HG02759 (cell line): ENCODE measurements around the gene PLD2.

ENCODE experiments used
- ATAC-seq: cut with Tn5 transposase; IDR thresholded peaks from one replicate; pipeline ENCODE4 v1.9.1; 2021; ENCODE audit warnings: mild to moderate bottlenecking, moderate library complexity; ENCODE audit not compliant: unreplicated experiment

Gene PLD2

DNA sequence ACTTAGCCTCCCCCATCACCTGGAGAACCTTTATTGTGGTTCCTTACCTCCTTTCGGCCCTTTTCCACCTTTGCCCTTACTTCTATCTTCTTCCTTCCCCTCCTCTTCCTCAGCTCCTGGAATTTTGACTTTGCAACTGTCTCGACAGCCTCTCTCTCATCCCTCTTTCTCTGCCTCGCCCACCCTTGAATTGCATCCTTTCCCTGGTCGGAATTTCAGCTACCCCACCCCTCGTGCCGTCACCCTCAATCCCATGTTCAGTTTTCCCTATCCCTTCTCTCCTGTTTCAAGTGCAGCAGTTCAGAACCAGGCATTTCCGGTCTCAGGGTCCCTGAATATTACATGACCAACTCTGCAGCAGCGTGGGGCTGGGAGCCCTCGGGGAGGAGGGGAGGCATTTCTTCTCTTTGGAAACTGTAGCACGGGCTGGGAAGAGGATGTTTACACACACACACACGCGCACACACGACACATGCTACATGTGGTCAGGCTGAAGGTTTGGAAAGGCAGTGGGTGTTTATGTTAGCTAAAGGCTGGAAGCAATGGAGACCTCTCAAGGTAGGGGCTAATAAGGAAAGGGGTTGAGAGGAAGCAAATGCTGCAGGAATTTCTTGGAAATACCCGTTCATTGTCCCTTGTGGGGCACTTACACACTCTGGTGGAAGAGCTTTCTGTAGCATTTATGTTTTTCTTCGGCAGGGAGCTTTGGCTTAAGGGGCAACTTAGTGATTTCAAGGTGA, 27.2 kb downstream of the PLD2 start:
- ATAC-seq = no peak

DNA sequence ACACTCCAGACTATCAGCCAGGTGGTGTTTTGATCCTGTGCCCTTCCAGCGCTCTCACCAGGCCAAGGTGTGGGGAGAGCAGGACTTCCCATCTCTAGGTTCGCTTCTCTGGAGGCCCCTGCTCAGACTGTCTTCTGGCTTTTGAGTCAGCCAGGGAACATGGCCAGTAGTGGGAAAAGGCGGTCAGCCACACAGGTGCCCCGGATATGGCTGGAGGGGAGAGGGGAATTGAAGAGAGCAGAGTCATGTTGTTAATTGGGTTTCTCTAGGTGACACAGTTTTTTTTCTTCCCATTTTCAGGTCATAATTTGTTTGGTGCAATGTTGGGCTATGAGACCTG, 27.7 kb downstream of the PLD2 start:
- ATAC-seq = no peak

DNA sequence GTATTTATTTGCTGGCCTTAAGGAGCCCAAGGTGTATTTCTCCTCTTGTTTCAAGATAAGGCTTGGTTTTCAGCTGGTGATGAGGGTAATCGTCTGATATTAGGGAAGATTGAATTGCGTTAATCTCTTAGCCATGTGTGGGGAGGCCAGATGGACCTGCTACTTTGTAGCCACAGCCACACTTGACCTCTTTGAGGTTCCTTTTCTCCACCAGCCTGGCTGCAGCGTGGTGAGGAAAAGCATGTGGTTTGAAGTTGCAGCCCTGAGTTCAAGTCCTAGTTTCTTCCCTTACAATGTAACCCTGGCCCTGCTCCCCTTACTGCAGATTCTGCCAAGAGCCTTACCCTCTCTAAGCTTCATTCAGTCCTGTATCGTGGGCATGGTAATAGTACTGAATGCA, 29.3 kb downstream of the PLD2 start:
- ATAC-seq = no peak

DNA sequence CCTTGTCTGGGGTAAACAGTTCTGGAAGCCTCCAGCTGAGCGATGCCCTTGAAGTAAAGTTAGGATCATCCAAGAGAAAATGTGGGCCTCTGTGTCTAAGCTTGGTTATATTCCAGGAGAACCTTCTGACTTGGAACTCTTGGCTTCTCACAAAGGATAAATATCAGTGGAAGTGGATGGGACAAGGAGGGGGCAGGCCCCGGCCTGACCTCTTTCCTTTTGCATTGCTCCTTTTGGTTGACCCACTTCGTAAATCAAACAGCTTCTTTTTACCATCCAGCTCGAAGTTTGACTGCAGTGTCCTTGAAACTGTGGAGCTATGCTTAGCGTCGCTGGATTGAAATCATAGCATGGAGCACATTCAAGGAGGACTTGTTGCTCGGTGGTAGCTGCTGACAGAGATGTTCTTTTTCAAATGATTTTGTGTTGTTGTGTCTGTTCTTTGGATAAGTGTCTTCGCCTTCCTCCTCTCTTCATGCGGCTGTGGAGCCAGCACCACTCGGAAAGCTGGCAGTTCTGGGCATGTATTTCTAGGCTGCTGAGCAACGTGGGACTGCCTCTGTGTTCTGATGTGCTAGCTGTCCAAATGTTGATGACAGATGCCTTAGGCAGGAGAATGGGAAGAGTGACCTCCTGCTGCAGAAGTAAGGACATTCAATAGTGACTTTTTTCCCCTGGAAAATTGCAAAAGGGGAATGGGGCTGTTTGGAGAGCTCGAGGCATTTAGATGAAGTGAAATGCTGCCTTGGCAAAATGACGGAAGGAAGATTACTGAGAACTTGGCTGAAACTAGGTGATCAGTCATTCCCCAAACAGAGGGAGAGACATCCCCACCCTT, 30.7 kb downstream of the PLD2 start:
- no peak for ATAC-seq

DNA sequence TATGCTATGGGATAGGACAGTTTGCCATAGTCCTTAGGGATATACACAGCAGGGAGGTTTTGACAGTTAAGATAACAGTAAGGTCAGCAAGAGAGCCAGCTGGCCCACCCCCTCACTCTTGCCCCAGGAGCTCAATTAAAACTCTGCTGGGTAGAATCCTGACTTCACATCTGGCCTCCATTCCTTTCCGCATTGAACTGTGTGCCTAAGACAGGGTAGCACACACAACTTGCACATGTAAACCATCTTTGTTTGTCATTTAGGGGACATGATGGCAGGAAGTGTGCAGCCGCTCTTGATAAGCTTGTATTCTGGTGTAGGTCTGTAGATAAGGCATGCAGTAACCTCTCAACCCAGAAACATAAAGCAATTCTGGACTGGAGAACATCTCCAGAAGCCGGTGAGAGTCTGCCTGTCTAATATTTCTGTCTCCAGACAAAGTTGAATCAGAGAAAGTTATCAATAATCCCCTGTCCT, 31.4 kb downstream of the PLD2 start:
- no peak for ATAC-seq

DNA sequence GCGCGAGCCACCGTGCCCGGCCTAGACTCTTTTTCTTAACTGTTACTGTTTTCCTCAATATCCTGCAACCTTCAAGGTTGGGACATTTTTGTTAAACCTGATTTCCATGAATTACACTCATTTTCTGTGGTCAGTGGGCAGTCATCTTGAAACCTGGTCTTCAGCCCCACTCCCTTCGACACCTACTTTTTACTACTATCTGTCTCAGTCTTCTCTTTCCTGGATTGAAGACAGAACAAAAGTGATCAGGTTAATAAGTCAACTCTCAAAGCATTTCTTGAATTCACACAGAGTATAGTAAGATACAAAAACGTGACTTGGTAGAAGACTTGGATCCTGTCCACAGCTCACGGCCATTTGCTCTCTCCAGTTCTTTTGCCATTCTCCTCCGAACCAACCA, 32.3 kb downstream of the PLD2 start:
- no peak for ATAC-seq

DNA sequence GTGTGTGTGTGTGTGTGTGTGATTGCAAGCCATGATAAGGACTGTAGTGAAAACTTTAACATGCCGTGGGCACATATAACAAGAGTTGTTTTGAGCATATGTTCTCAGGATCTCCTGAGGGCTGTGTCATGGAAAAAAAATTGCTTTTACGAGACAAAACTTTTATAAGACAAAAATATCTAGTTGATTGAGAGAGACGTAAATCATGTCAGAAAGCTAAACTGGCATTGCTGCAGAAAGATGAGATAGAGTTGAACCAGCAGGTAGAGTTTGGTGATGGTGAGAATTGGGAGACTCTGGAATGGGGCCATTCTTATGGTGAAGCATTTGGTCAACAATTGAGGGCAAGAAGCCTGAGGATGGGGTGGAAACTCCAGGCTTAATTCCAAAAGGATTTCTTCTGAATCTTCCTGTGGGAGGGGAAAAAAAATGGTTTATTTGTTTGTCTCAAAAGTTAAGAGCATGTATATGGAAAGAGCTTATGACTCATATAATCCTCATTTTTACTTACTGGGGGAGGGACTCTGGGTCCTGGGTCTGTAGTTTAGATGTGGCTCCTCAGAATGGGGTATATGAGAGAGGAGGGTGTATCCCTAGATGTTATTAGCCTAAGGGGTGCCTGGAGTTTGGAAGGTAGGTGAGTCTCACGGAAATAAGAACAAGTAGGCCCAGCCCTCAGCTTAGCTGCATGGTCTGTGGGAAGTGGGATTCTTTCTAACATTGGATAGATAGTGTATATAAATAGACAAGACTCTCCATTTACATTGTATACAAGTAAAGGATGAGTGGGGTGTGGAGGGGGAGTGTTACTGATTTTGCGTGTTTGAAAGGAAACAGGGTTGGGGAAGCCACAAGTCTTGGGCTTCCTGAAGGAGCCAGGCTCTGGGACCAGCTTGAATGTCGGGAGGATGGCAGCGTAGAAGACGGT, 33.3 kb downstream of the PLD2 start:
- no peak for ATAC-seq

DNA sequence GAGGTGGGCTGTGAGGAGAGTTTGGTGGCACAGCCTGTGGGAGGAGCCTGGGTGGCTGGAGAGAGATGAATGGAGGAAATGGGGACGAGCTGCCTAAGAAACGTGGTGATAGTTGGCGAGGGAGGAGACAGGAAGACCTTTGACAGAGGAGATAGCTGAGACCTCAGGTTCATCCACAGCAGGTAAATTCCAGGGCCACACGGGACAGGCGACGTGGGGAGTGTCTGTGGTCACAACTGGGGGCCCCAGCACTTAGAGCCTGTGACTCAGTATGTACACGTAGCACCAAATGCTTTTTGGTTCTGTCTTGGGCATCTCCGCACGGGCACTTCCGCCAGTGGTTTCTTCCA, 33.9 kb downstream of the PLD2 start:
- ATAC-seq = no peak

DNA sequence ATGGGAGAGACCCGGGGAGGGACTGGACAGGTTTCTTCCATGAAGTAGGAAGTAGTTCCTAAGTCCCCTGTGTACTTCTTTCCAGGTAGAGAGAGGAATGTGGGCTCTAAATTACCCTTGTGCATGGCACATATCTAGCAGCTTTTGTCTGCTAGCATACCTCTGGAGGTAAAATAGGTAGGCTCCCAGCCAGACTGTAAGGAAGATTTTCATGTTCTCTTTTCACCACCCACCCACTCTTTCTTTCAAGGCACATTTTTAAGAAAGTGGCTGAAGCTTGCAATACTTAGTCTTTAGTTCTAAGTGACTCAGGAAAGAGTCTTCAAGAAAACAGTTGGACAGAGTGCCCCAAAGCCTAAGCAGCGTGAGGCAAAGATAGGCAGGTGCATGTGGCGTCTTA, 35.4 kb downstream of the PLD2 start:
- no peak for ATAC-seq

DNA sequence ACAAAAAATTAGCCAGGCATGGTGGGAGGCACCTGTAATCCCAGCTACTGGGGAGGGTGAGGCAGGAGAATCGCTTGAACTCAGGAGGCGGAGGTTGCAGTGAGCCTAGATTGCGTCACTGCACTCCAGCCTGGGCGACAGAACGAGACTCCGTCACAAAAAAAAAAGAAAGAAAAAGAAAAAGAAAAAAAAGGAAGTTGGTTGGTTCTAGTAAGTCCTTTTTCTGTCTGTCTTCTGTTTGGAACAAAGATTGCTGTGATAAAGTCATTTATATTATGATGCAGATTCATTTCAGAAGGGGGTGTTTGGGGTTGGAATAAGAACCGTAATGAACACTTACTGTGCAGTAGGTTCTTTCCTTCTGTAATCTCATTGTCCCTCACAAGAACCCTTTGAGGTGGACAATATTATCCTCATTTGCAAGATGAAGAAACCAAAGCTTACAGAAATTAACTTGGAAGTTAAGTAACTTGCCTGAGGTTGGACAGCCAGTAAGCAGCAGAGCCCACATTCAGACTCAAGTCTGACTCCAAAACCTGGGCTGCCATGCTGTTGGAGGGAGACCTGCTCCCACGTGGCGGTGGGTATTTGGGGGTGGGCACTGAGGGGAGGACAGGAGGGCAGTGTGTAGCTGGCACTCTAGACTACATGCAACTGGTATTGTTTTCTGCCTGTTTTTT, 36.5 kb downstream of the PLD2 start:
- ATAC-seq = no peak

DNA sequence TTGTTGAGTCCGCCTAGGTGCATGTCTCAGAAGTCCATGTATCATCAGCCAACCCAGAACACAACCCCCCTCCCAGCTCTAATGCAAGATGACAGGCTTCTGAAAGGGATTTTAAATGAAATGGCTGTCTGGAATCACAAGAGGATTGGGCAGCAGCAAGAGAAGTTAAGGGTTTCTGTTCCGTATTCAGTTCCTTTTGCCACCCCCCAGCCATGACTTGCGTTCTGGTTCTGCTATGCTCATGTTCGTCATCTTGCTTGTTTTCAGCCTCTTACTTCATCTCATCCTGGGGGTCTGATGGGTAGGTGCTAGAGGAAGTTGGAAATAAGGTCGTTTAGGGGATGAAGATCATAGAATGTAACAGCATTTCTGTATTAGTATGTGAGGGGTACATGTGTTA, 38.2 kb downstream of the PLD2 start:
- no peak for ATAC-seq

DNA sequence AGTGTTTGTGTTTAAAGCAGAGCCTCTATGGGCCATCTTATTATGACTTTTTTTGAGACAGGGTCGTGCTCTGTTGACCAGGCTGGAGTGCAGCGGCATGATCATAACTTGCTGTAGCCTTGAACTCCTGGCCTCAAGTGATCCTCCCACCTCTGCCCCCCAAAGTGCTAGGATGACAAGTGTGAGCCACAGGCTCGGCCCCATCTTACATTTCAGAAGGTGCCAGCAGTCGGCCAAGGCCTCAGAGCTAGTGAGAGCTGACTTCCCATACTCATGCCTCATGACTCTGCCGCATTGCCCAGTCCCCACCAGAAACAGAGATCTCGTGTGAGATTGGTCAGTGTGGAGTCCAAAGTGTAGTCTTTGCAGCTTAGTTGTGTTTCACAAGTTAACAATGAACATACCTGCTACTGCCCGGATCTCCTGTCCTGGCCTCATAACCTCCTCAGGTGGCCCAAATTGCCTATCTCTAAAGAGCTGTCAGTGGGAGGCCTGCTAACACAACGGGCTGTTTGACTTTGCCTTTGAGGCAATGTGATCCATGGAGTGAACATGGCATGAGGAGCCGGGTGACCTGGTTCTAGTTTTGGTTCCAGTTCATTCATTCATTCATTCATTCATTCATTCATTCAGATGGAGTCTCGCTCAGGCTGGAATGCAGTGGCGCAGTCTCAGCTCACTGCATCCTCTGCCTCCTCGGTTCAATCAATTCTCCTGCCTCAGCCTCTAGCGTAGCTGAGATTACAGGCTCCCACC, 39.9 kb downstream of the PLD2 start:
- no peak for ATAC-seq

DNA sequence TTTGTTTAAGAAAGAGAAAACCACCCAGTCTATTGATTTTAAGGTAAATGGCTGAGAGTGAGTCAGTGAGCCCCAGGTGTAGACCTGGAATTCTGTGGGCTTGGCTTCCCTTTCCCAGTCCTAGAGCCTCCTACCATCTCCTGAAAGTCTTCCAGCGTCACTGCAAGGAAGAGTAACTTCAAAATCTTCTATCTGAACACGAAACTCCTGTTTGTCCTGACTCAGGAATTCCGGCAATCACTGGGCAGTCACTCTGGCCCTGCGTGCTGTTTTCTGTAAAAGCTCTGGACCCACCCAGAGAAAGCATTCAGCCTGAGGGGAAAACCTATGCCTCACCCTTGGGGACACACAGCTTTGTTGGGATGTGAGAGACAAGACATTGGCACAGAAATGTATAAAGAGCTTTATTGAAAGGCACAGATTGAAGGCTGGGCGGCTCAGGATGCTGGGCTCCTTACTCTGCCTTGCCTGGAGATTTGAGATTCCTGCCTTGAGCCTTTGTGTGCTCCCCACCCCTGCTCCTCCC, 42.1 kb downstream of the PLD2 start:
- no peak for ATAC-seq

DNA sequence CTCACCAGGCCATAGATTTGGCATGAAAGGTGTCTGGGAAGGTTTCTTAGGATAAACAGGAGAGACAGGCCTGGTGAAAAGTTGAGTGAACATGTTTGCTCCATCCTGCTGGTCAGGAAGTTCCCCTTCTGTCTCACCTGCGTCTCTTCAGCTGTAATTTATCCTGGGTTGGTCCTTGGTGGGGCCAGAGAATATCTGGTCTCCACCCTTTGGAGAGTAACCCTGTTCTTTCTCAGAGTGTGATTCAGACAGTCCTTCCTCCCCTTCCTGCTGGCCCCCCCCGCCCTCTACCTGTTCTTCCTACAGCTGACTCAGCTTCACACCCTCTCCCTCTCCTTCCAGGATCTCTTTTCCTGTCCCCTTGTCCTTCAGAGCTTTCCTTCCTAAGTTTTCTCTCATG, 43.3 kb downstream of the PLD2 start:
- ATAC-seq = no peak

DNA sequence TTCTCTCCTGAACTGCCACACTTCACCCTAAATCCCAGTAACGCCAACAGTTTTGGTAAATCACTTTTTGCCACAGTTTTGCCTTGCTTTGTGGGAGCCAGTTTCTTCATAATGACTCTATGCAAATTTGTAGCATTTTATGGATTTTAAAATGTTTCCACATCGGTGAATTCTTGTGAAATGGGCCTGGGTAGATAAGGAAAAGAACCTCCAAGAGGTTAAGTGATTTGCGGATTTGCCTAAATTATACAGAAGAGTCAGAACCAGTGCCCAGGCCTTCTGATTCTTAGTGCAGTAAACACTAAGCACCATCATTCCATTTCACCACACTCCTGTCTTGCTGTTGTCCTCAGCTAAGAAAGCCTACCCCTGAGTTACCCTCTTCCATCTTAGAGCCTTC, 44.1 kb downstream of the PLD2 start:
- ATAC-seq = no peak

DNA sequence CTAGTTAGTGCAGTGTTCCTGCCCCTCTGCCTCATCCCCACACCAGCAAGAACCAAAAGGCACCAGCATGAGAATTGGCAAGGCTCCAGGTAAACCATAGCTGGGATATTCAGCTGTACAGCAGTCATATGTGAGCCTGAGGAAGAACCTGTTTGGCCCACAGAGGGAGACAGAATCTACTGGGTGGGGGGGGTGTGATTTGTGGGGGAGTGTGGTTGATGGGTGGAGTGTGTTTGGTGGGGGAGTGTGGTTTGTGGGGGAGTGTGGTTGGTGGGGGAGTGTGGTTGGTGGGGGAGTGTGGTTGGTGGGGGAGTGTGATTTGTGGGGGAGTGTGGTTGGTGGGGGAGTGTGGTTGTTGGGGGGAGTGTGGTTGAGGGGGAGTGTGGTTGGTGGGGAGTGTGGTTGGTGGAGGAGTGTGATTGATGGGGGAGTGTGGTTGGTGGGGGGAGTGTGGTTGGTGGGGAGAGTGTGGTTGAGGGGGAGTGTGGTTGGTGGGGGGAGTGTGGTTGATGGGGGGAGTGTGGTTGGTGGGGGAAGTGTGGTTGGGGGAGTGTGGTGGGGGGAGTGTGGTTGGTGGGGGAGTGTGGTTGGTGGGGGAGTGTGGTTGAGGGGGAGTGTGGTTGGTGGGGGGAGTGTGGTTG, 45.7 kb downstream of the PLD2 start:
- no peak for ATAC-seq

DNA sequence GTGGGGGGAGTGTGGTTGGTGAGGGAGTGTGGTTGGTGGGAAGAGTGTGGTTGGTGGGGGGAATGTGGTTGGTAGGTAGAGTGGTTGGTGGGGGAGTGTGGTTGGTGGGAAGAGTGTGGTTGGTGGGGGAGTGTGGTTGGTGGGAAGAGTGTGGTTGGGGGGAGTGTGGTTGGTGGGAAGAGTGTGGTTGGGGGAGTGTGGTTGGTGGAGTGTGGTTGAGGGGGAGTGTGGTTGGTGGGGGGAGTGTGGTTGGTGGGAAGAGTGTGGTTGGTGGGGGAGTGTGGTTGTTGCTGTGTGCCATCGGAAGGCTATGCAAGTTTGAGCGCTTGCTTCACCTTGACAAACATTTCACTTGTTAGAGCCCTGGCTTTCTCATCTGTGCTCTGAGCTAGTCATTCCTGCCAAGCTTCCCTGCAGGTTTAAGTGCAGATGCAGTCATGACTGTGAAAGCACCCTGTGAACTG, 46.3 kb downstream of the PLD2 start:
- no peak for ATAC-seq

DNA sequence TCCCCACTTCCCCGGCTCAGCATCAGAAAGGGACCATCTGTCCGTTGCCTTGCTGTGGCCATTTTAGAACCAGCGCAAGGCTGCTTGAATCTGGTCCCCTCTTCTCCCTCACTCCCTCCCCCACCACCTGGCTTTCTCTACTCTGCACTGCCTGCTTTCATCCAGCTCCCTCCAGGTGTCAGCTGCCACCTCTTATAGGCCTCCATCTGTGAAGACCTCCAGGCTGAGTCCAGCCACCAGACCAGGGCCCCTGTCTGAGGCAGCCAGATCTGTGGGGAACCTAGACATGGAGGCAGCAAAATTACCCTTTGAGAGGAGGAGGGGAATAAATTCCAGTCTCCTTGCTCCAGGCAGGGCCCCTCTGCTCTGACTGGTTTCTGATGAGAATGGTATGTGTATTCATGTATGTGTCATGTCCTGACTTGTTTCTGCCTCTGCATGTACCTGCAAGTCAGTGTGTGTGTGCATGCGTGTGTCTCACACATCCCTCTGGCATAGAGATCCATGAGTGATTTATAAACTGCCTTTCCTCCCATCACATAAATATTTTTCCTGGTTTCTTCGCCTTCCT, 47.2 kb downstream of the PLD2 start:
- ATAC-seq = no peak
